GM19043 (cell line): Measurements from ENCODE around the gene BNIP2.
A peak's percentile ranks its signal among the peaks of the same experiment; 100 is the strongest.
"Not testable (repeated sequence)": the region's sequence is repeated elsewhere in the genome, so short reads cannot be mapped to it uniquely, and the experiment has no call there.

Source experiments
- ATAC-seq: cut with Tn5 transposase; IDR thresholded peaks from one replicate; pipeline ENCODE4 v1.9.1; 2021; ENCODE audit warnings: low read depth; ENCODE audit not compliant: unreplicated experiment

The BNIP2 gene

DNA sequence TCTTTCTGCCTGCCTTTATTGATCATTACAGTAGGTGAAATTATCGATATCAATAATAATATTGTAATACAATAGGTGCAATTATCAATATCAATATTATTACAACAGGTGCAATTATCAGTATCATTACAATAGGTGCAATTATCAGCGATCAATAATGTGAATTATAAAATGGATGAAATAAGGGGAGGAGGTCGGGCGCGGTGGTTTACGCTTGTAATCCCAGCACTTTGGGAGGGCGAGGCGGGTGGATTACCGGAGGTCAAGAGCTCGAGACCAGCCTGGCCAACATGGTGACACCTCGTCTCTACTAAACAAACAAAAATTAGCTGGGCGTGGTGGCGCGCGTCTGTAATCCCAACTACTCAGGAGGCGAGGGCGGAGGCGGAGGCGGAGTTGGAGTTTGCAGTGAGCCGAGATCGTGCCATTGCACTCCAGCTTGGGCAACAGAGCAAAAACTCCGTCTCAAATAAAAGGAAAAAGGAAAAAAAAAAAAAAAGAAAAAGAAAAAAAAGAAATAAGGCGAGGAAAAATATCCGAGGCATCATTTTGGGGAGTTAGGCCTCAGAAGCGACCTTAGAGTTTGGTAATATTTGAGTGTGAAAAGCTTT, 611 bp upstream of the BNIP2 start:
- no peak for ATAC-seq

DNA sequence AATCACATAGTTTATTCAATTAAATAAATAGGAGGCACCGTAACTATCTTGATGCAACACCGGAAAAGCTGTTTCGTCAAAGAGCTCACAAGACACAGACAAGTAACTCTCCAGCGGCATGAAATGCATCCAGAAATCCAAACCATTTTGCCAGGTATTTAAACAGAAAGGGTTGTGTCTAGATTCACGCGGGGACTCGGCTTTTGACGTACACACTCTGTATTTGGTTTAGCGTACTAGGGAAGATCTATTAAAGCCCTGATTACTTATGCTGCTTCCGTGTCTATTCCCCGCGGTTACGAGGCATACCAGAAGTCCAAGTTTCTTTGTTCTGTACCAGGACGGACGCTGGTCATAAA, 718 bp downstream of the BNIP2 start:
- ATAC-seq = no peak

DNA sequence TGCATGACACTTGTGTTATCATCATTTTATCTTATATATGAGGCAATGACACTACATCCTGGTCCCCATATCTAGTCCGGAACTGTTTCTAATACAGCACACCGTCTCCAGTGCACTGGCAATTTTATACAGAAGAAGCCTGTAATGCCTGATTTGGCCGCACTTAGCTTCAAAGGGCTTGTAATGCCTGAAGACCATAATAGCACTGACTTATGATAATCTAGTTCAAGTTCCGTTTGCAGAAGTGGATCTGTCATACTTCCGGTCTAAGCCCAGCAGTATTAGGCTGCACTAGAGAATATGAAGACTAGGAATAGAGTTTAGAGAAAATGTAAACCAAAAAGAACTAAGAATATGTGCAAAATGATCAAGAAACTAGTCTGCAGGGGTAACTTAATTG, 1.3 kb downstream of the BNIP2 start:
- no peak for ATAC-seq

DNA sequence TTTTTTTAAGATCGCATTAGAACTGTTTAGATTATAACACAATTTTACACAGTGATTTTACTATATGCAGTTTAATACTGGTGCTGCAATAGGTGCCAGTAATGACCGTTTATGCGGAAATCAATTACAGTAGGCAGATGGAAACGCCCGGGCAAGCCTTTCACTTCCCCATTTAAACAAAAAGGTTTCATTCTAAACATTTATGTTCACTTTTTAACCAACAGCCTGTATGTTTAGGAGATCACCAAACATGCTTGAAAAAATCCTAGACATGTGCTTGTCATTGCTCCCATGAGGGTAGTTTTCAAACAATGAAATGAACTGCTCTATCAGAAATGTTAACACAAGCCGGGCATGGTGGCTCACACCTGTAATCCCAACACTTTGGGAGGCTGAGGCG, 2.7 kb downstream of the BNIP2 start:
- peak; percentile 30 for ATAC-seq

DNA sequence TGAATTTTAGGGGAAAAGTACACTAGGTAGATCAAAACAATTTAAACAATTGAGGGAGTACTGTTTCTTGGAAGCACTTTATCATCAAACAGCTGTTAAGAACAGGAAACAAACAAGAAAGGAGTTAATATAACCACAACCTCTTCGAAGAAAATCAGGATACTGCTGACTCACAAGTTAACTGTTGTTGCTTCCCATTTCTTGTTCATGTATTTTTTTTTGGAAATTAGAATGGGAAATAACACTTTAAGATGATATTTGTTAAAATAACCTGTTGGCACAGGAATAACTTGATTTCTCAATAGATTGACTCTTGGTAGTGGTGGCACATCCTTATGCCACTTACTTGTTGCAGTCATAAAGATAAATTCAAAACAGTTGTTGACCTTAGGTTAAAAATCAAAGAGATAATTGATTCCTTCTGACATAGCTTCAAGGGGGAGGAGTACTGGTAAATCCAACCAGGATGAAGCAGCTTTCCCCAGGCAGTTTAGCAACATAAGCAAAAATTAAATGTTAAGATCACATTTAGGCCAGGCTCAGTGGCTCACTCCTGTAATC, 3.3 kb downstream of the BNIP2 start:
- ATAC-seq = no peak

DNA sequence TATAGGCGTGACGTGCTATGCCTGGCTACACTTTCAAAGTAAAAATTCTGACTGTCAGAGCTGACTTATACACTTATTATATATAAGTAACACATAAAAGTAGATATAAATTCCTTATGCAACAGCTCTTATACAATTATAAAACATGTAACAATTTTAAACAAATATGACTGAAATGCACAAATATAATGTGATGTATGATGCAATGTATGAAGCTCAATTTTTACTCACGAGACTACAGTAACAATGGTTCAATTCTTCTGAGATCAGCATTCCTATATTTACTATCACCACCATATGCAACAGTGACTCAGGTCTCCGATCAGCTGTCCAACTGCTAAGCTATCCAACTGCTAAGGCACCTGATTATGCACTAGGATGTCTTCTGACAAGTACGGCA, 8.2 kb downstream of the BNIP2 start:
- ATAC-seq = no peak

DNA sequence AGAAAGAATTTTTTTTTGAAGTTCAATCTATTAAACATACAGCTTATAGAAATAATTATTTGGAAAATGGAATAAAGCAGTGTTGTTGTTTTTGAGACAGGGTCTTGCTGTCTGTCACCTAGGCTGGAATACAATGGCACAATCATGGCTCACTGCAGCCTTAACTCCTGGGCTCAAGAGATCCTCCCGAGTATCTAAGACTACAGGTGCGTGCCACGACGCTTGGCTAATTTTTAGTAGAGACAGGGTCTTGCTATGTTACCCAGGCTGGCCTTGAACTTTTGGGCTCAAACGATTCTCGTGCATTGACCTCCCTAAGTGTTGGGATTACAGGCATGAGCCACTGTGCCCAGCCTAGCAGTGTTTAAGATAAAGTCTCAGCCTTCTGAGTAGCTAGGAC, 8.8 kb downstream of the BNIP2 start:
- no peak for ATAC-seq

DNA sequence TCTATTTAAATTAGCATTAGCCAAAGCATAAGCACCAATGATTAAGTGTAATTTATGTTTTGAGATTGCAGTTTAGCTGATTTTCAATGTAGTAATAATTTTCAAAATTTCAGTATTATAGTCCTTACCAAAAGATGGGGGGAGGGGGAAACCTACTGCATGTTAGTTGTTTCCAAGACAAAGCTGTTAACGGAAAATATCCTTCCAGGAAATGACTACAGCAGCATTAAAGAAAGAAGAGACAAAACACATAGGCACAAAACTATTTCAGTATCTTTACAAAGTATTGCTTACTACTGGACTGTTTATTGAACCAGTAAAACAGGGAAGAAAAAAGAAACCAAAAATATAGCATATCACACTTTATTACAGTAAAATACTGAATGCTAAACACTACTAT, 10.5 kb downstream of the BNIP2 start:
- ATAC-seq = no peak

DNA sequence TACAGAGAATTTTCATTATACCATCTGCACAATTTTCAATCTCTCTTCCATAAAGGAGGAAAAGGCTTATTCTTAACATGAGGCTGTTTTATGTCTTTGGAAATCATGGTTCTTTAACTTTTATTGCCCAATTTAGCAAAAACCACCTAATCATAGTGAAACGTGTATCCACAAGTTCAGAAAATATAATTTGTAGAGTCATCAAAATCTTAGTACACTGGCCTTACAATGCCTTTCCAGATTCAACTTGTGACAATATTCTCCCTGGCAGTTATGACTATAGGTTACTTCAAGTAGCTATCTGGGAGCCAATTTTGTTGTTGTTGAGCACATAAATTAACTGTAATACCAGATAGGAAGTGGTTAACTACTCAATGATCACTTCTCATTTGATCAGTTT, 10.9 kb downstream of the BNIP2 start:
- no peak for ATAC-seq

DNA sequence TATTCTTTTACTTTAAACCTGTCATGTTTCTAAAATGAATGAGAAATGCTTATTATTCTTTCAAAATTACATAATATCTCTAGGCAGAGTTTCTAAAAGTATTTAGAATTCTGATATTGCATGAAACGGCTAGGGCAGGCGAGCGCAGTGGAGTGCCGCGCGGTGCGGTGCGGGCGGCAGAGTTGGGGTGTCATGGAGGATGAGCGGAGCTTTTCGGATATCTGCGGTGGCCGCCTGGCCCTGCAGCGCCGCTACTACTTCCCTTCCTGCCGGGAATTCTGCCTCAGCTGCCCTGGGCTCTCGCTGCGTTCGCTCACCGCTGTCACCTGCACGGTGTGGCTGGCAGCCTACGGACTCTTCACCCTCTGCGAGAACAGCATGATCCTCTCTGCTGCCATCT, 12.6 kb downstream of the BNIP2 start:
- ATAC-seq = no peak

DNA sequence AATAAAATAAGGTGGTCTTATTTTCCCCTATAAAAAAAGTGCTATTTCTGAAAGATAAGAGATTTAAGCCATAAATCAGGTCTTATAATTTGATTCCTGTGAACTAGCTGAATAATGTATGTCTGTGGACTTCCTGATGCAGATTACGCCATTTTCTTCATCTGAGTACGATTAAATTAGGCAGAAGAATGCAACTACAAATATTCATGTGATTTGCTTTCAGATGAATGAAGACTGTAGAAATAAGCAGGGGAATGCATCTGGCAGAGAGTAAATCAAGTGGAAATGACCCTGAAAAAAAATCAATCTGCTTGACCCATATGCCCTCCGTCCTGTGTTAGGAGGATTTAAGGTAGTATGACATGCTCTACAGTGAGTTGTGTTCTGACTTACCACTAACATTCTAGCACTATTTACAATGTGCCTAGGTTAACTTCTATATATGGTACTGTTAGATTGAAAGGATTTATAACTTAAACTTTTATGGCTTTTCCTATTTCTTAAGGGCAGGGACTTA, 14.7 kb downstream of the BNIP2 start:
- ATAC-seq = no peak

DNA sequence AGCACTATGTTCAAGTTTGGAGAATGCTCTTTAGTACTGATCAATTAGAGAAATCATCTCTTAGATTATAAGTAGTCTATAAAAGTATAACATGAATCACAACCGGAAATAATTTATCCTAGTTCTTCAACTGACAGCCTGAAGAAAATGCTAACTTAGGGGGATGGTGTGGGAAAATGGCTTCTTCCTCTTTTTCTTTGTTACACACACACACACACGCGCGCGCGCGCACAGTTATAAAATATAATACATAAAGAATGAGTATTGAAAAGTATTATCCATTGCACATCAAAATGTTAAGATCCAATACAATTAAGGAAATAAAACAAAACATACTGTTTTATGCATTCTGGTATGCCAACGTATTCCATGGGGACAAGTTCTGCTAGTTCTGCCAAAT, 20.6 kb downstream of the BNIP2 start:
- no peak for ATAC-seq

DNA sequence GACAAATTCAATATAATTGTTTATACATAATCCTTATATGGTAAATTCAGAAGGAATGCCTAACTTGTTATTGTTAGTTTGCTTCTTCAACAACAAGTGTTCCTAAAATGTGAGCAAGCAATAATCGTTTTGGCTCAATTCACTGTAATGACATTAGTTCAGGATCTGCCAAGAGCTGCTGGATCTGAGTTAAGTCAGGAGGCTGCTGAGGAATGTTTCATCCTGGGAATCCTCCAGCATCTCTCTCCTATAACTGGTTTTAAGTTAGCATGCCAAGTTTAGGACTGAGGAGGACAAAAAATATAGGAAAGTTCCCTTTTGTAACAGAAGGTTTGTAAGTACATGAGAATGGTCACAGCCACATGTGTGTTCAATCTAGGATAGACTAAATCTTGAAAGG, 26.9 kb downstream of the BNIP2 start:
- no peak for ATAC-seq

DNA sequence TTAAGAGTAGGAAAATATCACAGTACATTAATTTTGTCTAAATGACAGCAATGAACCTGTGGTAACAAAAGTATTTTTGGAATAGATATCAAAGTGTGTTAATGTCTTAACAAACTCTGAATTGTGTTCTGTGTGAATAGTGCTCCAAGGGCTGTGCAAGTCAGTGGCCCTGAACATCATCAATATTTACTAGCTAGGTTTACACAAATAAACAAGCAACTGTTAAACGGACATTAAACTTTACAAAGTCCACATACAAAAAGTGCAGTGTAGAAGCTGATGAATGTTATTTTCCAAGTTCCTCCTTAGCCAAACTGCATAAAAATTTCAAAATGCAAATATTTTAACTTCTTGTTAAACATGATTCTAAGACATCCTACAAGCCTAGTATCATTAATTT, 29.8 kb downstream of the BNIP2 start:
- ATAC-seq = no peak

DNA sequence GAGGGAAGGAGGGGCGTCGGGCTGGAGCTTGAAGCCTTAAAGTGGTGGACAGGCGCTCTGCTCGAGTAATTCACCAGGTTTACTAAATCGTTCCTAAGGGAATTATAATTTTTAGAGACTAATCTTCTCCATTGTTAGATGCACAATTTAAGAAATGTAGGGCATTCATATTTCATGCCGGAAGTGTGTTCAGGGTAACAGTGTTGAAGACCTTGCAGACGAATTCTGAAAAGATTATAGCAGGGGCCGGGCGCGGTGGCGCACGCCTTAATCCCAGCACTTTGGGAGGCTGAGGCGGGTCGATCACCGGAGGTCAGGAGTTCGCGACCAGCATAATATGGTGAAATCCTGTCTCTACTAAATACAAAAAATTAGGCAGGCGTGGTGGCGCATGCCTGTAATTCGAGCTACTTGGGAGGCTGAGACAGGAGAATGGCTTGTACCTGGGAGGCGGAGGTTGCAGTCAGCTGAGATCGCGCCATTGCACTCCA, 31.4 kb downstream of the BNIP2 start:
- ATAC-seq = no peak

DNA sequence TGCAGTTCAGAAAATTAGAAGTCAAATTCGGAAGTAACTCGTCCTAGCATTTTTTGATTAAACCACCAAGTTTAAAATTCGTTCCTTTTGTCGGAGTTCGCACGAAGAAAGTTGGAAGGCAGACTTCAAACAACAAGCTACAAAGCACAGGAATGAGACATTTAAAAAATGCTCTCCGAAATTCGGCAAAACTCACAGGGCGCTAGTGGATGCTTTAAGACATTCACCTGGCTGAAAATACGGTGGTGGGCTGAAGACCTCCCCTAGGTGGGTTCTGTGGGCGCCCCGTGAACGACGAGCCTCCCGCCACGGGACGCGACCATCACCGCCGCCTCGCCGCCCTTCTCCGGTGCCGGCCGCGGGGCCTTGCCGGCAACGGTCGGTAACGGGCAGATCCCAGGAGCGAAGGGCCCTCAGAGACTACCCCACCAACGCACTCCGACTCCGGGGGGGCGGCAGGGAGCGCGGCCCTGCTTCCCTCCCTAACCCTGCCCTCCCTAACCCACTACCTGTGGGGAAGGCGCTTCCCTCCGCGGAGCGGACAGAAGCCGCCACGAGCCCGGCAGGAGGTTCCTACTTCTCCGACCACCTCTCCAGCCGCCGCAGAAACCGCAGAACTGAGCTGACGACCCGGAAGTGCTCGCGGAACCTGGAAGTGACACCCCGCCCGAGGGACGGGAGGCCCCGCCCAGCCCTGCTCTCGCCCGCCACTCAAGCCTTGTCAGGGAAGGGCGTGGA, 32.1 kb downstream of the BNIP2 start, which contains the start of gene GTF2A2:
Gene GTF2A2 (minus strand): TSS at position 619 of the 738 bp plus-strand sequence. CDS start 5,238 bp downstream, outside the sequence.
- peak; percentile 97 for ATAC-seq

DNA sequence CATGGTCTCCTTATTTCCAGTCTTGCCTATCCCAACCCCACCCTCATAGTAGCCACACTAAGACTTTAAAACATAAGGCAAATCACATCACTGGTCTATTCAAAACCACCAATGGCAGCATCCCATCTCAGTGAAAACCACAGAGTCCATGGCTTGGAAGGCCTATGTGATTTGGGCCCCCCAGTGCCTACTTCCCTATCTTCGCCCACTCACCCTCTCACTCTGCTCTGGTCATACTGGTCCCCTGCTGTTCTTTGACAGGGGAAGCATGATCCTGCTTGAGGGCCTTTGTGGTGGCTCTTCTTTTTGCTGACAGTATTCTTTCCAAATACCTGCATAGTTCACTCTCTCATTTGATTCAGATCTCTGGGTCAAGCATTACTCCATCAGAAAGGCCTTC, 35.1 kb downstream of the BNIP2 start:
- ATAC-seq = no peak

DNA sequence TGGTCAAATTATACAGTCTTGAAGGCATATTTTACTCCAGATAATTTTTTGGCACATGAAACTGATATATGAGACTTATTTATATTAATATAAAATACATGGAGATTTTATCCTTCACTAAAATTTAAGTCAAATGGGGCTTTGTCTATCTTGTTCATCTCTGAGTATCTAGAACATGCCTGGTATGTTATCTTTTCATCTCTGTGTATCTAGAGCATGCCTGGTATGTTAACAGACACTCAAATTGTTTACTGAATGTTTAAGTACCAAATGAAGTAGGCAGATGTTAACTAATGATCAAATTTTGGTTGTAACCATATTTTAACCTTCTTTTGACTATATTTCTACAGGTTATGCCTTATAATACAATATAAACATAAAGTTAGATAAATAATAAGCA, 39.5 kb downstream of the BNIP2 start:
- no peak for ATAC-seq

DNA sequence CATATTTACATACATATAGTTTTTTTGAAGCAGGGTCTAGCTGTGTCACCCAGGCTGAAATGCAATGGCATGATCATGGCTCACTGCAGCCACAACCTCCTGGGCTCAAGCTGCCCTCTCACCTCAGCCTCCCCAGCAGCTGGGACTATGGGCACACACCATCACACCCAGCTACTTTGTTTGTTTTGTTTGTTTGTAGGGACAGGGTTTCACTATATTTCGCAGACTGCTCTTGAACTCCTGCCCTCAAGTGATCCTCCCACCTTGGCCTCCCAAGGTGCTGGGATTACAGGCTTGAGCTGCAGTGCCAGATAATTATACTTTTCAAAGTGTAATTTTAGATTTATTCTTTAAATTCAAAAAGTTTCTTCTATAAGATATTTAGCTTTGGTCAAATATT, 42.0 kb downstream of the BNIP2 start:
- no peak for ATAC-seq

DNA sequence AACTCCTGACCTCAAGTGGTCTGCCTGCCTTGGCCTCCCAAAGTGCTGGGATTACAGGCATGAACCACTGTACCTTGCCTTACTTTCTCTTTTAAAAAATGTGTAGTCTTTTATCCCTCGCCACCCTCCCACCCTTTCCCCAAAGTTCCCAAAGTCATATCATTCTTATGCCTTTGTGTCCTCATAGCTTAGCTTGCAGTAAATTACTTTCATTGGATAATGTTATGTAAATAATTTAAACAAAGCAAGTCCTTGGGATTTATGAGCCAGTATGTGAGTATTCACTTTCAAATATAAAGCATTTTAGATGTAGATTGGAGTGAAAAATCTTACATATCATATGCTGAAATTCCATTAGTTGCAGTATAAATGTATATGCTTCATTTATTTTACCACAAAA, 42.8 kb downstream of the BNIP2 start:
- ATAC-seq = no peak

DNA sequence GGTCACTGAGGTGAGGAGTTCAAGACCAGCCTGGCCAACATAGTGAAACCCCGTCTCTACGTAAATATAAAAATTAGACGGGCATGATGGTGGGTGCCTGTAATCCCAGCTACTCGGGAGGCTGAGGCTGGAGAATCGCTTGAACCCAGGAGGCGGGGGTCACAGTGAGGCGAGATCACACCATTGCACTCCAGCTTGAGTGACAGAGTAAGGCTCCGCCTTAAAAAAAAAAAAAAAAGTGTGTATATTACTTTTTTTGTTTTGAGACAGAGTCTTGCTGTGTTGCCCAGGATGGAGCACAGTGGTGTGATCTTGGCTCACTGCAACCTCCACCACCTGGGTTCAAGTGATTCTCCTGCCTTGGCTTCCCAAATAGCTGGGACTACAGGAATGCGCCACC, 43.3 kb downstream of the BNIP2 start:
- not testable (repeated sequence) for ATAC-seq

DNA sequence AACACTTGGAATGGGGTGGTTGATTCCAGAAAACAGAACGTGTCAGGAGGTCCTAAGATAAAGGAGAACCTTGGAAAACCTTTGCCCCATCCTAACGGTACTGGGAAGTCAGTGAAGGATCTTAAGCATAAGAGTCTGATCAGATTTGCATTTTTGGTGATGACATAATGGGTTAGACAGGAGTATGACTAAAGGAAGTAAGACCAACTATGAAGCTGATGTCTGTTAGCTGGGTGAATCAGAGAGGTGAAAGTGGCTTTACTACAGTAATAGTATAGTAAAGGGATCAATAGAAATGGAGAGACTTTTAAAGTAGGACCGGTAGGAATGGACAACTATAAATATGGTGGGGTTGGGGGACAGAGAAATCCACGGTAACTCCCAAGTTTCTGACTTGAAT, 44.4 kb downstream of the BNIP2 start:
- ATAC-seq = no peak
